ENCODE data around the gene ZMYND8. TPM values are rescaled to one million over a fixed set of nuclear protein-coding genes. Genes with fewer than 3 reads are reported as not detected.
"Not testable (repeated sequence)": the region's sequence is repeated elsewhere in the genome, so short reads cannot be mapped to it uniquely, and the experiment has no call there.

The ZMYND8 gene
- total and polyA plus RNA-seq, 2 donors (not counting 3 experiments of a cell fraction or from before 2014, with no cell fraction given) = 30.6 to 75.2 TPM

DNA sequence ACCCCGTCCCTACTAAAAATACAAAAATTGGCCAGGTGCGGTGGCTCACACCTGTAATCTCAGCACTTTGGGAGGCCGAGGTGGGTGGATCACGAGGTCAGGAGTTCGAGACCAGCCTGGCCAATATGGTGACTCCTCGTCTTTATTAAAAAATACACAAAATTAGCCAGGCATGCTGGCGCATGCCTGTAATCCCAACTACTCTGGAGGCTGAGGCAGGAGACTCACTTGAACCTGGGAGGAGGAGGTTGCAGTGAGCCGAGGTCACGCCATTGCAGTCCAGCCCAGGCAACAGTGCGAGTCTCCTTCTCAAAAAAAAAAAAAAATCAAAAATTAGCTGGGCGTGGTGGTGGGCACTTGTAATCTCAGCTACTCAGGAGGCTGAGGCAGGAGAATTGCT, 9.8 kb upstream of the ZMYND8 start:
- dilution Hi-C loops (cut with MboI; ENCODE audit: extremely low pct_ligation_motif_present, low sequenced_read_pairs); H3K4me3 ChIP-seq (replicated peaks in 1 of 3; ENCODE audit: insufficient read depth in 1 of 3, low read depth in 1 of 3, low read length in 3 of 3); H3K4me1 ChIP-seq (ENCODE audit: control insufficient read depth, extremely low read depth, insufficient read depth, low read length); BruUV-seq (replicated peaks); H3K27ac ChIP-seq (ENCODE audit: insufficient read depth, low read depth, low read length); H3K9me3 ChIP-seq (replicated peaks; ENCODE audit: control insufficient read depth, insufficient read depth, low read length); H4K20me1 ChIP-seq (replicated peaks; ENCODE audit: control insufficient read depth, extremely low read depth, insufficient read depth, low read length); H3K9me1 ChIP-seq (replicated peaks; ENCODE audit: control insufficient read depth, extremely low read depth, insufficient read depth, low read length); DNase-seq (ENCODE audit: low read depth, low spot score); H3K36me3 ChIP-seq (ENCODE audit: control insufficient read depth in 2 of 2, extremely low read depth in 1 of 2, insufficient read depth in 2 of 2, low read length in 2 of 2); H3K4me2 ChIP-seq (ENCODE audit: insufficient read depth, low read length); H2AFZ ChIP-seq (ENCODE audit: low read depth, low read length); H3K27me3 ChIP-seq (ENCODE audit: control insufficient read depth in 2 of 2, insufficient read depth in 2 of 2, low read length in 2 of 2); H3K79me2 ChIP-seq (ENCODE audit: control insufficient read depth, insufficient read depth, low read length); H3K9ac ChIP-seq (replicated peaks; ENCODE audit: extremely low read depth, insufficient read depth, low read length); intact Hi-C loops (cut with micrococcal nuclease); FAIRE-seq: not testable (repeated sequence)
- ChIA-PET POLR2A (interaction anchor here (0.7 kb wide), 1 partner anchor 14 kb away, joined by 3 read pairs; no protein-coding TSS in a partner anchor), CTCF (interaction anchor here (1.1 to 1.5 kb wide), 3 partner anchors 11 to 18 kb away, joined by 3 to 9 read pairs (median 7); no protein-coding TSS in a partner anchor)

DNA sequence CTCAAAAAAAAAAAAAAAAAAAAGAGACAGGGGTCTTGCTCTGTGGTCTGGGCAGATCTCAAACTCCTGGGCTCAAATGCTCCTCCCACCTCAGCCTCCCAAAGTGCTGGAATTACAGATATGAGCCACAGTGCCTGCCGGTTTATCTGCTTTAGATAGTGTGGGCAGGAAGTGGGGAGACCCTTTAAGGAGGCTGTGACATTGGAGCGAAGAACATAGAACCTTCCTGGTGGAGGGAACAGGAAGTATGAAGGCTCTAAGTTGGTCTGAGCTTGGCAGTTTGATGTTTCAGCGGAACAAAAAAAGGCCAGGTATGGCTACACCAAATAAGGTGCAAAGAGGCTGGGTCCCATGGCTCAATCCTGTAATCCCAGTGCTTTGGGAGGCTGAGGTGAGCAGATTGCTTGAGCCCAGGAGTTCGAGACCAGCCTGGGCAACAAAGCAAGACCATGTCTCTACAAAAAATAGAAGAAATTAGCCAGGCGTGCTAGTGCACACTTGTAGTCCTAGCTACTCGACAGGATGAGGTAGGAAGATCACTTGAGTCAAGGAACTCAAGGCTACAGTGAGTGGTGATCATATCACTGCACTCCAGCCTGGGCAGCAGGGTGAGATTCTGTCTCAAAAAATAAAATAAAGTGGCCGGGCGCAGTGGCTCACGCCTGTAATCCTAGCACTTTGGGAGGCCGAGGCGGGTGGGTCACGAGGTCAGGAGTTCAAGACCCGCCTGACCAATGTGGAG, 8.7 kb upstream of the ZMYND8 start:
- TF ChIP-seq, protein P1, sequence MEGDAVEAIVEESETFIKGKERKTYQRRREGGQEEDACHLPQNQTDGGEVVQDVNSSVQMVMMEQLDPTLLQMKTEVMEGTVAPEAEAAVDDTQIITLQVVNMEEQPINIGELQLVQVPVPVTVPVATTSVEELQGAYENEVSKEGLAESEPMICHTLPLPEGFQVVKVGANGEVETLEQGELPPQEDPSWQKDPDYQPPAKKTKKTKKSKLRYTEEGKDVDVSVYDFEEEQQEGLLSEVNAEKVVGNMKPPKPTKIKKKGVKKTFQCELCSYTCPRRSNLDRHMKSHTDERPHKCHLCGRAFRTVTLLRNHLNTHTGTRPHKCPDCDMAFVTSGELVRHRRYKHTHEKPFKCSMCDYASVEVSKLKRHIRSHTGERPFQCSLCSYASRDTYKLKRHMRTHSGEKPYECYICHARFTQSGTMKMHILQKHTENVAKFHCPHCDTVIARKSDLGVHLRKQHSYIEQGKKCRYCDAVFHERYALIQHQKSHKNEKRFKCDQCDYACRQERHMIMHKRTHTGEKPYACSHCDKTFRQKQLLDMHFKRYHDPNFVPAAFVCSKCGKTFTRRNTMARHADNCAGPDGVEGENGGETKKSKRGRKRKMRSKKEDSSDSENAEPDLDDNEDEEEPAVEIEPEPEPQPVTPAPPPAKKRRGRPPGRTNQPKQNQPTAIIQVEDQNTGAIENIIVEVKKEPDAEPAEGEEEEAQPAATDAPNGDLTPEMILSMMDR (IDR thresholded peaks at IDR 0.05; ENCODE audit: extremely low read depth in 1 of 2, insufficient read depth in 1 of 2, low read depth in 1 of 2, low read length in 2 of 2) = no peak
- TF ChIP-seq POLR2A (IDR thresholded peaks at IDR 0.05; ENCODE audit: low read depth, low read length) (no peak), POLR2AphosphoS5 (IDR thresholded peaks at IDR 0.05; ENCODE audit: insufficient read depth, low read depth, low read length) (no peak), EZH2 (IDR thresholded peaks at IDR 0.05; ENCODE audit: borderline replicate concordance, low read depth, low read length, severe bottlenecking) (no peak), GATA2 (IDR thresholded peaks at IDR 0.05; ENCODE audit: insufficient read depth, insufficient read length, low read depth, low read length) (no peak), FOS (IDR thresholded peaks at IDR 0.05; ENCODE audit: borderline replicate concordance, insufficient read depth, low read length) (no peak), JUN (IDR thresholded peaks at IDR 0.05; ENCODE audit: borderline replicate concordance, insufficient read depth, insufficient read length, low read depth) (no peak), MYC (IDR thresholded peaks at IDR 0.05; ENCODE audit: low read depth, low read length) (no peak)
- TF ChIP-seq, protein P2, sequence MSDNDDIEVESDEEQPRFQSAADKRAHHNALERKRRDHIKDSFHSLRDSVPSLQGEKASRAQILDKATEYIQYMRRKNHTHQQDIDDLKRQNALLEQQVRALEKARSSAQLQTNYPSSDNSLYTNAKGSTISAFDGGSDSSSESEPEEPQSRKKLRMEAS (IDR thresholded peaks at IDR 0.05; ENCODE audit: insufficient read depth, insufficient read length) = no peak
- H2AFZ ChIP-seq (ENCODE audit: low read depth, low read length) = peak overlapping the region; percentile 30
- FAIRE-seq = no peak

More for the DNA sequence above, 8.7 kb upstream of the ZMYND8 start:
- no peaks in the 10 kb centered on the region for H3K79me2 ChIP-seq (ENCODE audit: control insufficient read depth, insufficient read depth, low read length)
- no peak overlapping the region for H3K9ac ChIP-seq (replicated peaks; ENCODE audit: extremely low read depth, insufficient read depth, low read length)
- BruUV-seq (replicated peaks) = no TSS peak
- H3K4me3 ChIP-seq (replicated peaks in 1 of 3; ENCODE audit: insufficient read depth in 1 of 3, low read depth in 1 of 3, low read length in 3 of 3) = no peak overlapping the region
- H3K27me3 ChIP-seq (ENCODE audit: control insufficient read depth in 2 of 2, insufficient read depth in 2 of 2, low read length in 2 of 2) = no peaks in the 10 kb centered on the region
- no peak overlapping the region for H3K27ac ChIP-seq (ENCODE audit: insufficient read depth, low read depth, low read length)
- no peak overlapping the region for H3K4me2 ChIP-seq (ENCODE audit: insufficient read depth, low read length)
- H3K9me1 ChIP-seq (replicated peaks; ENCODE audit: control insufficient read depth, extremely low read depth, insufficient read depth, low read length) = no peaks in the 10 kb centered on the region
- no peaks in the 10 kb centered on the region for H3K9me3 ChIP-seq (replicated peaks; ENCODE audit: control insufficient read depth, insufficient read depth, low read length)
- no peaks in the 10 kb centered on the region for H4K20me1 ChIP-seq (replicated peaks; ENCODE audit: control insufficient read depth, extremely low read depth, insufficient read depth, low read length)
- CTCF ChIA-PET = interaction anchor here (1.3 to 16.6 kb wide), 2 partner anchors 9 to 17 kb away, joined by 3 to 406 read pairs; partner anchors contain the start of gene ZMYND8
- POLR2A ChIA-PET = no interaction called here
- DNase-seq (ENCODE audit: low read depth, low spot score) = no peak
- dilution Hi-C loops (cut with MboI; ENCODE audit: extremely low pct_ligation_motif_present, low sequenced_read_pairs) (no loop called here), intact Hi-C loops (cut with micrococcal nuclease) (no loop called here)
- H3K4me1 ChIP-seq (ENCODE audit: control insufficient read depth, extremely low read depth, insufficient read depth, low read length) = peaks cover 11% of the 10 kb centered on the region
- H3K36me3 ChIP-seq (ENCODE audit: control insufficient read depth in 2 of 2, extremely low read depth in 1 of 2, insufficient read depth in 2 of 2, low read length in 2 of 2) = no peaks in the 10 kb centered on the region

Measured in endothelial cell of umbilical vein (primary cell).